Fibroblast of skin of abdomen (primary cell): ENCODE data around the gene PLA2G6.
A peak's percentile ranks its signal among the peaks of the same experiment; 100 is the strongest.
"Not testable (repeated sequence)": the region's sequence is repeated elsewhere in the genome, so short reads cannot be mapped to it uniquely, and the experiment has no call there.

Experiments
- DNase-seq: peaks from one replicate; pipeline ENCODE4 v3.0.0-alpha.2; 2013

The PLA2G6 gene

DNA sequence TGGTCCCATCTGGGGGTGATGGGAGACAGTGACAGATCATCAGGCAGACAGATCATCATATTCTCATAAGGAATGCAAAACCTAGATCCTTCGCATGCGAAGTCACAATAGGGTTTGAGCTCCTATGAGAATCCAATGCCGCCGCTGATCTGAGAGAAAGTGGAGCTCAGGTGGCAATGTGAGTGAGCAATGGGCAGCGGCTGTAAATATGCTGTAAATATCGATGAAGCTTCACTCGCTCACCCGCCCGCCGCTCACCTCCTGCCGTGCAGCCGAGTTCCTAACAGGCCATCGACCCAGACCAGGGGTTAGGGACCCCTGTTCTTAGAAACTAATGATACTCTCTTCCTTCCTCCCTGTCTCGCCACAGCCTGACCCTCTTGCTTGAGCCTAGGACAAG, 9.4 kb upstream of the PLA2G6 start:
- DNase-seq, result no peak

- no peak for DNase-seq
These were observed 9.0 kb upstream of the PLA2G6 start for GRCh38 chr22:38190581-38190980.

DNA sequence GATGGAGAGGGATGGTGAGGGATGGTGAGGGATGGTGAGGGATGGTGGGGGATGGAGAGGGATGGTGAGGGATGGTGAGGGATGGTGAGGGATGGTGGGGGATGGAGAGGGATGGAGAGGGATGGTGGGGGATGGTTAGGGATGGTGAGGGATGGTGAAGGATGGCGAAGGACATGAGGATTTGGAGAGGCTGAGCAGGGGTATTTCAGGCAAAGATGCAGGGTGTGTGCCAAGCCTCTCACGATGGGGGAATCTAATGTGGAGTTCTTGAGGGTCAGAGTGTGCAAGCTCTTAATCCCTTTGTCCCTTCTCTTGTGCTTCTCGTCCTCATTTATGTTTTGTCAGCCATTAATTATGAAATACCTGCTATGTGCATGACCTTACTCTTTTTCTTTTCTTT, 7.5 kb upstream of the PLA2G6 start:
- no peak for DNase-seq

DNA sequence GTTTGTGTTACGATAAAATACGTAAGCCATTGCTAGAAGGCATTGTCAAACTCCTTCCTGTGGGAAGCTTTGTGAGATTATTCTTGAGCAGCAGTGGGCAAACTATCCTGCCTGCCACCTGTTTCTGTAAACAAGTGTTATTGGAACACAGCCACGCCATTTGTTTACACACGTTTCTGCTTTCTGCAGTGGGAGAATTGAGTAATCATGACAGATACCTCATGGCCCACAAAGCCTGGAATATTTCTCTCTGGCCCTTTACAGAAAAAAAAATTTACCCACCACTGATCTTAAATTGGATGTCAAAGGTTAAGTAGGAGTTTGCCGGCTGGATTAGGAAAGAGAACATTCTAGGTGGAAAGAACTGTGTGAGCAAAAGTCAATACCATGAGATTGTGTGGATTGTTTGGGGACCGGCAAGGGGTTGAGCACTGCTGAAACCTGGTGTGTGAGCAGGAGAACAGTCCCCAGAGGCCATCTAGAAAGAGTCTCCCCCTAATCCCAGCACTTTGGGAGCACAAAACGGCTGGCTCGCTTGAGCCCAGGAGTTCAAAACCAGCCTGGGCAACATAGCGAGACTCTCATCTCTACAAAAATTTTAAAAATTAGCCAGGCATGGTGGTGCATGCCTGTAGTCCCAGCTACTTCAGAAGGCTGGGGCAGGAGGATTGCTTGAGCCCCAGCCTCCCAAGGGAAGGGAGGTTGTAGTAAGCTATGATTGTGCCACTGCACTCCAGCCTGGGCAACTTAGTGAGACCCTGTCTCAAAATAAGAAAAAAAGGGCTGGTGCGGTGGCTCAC, 6.0 kb upstream of the PLA2G6 start:
- DNase-seq, result no peak

- no peak for DNase-seq
These were observed 4.8 kb upstream of the PLA2G6 start for GRCh38 chr22:38186429-38186828.

DNA sequence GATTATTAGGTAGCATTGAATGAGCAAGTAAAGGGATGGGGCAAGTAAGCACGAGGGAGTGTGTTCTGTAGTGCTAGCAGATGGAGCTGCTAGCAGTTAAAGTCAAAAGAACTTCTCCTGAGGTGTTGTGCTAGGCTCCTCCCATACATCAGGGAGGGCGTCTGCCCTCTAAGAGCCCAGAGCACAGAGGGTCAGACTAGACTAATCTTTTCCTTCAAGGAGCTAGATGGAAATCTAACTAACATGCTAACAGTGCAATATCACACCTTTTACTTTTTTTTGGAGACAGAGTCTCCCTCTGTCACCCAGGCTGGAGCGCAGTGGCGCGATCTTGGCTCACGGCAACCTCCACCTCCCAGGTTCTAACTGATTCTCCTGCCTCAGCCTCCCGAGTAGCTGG, 3.2 kb upstream of the PLA2G6 start:
- no peak for DNase-seq

DNA sequence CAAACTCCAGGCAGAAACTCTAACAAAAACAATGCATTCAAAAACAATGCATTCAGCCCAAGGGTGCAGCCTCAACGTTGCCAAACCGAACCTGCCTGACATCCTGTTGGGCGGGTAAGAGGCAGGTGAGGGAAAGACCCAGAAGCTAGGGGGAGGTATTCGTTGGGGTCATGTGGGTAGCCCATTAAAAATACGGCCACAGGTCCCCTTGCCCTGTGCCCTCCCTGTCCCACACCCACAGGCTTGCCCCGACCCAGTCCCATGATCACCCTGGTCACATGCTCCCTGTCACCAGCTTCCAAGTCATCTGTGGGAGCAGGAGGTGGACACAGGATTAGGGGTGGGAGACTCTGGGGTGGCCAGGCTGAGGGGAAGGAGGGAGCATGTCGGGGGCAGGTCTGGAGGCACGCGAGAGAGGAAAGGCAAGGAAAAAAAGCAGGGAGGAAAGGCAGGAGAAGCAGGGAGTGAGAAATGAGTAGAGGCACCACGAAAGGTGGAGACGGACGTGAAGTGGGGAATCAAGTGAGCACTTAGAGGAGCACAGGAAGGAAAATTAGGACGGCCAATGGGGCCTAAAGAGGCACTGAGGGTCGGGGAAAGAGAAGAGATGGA, 683 bp downstream of the PLA2G6 start:
- no peak for DNase-seq

GRCh38 chr22:38178605-38178937, 3.1 kb downstream of the PLA2G6 start:
- not testable (repeated sequence) for DNase-seq

DNA sequence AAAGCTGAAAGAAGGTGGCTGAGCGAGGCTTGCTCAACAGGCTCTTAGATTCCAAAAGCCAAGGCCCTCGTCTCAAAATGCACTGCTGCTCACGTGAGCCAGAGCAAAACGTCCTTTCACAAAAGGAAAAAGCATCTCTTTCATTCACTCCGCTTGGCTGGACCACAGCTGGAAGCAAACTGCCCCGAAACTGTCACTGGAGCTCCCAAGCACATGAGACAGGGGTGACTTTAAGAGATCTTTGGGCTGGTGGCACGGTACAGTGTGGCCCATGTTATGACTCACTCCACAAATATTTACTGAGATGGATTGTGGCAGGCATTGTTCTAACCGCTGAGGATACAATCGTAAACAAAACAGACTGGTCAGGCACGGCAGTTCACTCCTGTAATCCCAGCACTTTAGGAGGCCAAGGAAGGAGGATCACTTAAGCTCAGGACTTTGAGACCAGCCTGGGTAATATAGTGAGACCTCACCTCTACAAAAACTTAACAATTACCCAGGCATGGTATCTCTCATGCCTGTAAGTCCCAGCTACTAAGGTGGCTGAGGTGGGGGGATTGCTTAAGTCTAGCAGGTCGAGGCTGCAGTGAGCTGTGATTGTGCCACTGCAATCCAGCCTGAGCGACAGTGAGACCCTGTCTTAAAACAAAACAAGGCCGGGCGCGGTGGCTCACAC, 3.6 kb downstream of the PLA2G6 start:
- DNase-seq, result peak; percentile 65

GRCh38 chr22:38177571-38177925, 4.1 kb downstream of the PLA2G6 start:
- not testable (repeated sequence) for DNase-seq

DNA sequence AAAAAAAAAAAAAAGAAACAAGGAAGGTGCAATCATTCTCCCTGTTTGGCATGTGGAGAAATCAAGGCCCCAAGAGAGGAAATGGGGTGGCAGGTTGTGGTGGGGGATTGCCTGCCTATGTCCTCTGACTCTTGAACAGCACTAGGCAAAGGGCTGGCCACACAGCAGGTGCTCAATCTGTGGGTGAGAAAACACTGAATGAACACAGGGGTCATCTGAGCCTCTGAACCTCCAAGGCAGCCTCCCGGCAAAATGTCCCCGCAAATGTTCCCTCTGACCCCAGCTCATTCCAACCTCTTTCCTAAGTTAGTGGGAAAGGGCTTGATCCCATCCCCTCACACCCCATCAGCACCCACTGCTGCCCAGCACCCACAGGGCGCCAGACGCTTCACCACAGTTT, 4.6 kb downstream of the PLA2G6 start:
- no peak for DNase-seq

GRCh38 chr22:38176170-38176741, 5.4 kb downstream of the PLA2G6 start:
- peak; percentile 47 for DNase-seq

- no peak for DNase-seq
These were observed 6.2 kb downstream of the PLA2G6 start for GRCh38 chr22:38175206-38176118.

DNA sequence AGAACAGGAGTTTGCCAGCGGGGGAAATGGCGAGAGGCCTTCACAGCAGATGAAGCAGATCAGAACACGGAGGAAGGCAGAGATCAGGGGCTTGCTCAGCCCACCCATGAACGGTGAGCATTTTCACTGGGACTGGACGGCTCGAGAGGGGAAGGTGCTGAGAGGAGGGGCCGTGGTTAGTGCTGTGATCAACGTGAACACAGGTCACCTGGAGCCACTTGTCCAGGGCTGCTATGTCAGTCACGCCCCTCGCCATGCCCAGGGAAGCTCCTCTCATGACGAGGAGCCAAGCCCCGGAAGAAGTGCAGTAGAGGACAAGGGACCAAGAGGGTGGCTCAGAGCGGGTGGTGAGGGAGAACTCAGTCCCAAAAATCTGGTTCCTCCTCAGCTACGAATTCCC, 7.0 kb downstream of the PLA2G6 start:
- DNase-seq, result no peak

DNA sequence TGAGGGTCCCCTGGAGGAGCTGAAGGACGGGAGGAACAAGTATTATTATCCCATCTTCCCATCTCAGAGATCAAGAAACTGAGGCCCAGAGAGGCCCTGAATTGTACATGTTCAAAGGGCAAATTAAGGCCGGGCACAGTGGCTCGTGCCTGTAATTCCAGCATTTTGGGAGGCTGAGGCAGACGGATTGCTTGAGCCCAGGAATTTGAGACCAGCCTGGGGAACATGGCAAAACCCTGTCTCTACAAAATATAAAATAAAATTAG, 8.1 kb downstream of the PLA2G6 start:
- no peak for DNase-seq

- no peak for DNase-seq
These were observed 8.6 kb downstream of the PLA2G6 start for GRCh38 chr22:38172832-38173640.

GRCh38 chr22:38171927-38172831, 9.5 kb downstream of the PLA2G6 start:
- no peak for DNase-seq

GRCh38 chr22:38170469-38170868, 11.2 kb downstream of the PLA2G6 start:
- DNase-seq, result no peak

DNA sequence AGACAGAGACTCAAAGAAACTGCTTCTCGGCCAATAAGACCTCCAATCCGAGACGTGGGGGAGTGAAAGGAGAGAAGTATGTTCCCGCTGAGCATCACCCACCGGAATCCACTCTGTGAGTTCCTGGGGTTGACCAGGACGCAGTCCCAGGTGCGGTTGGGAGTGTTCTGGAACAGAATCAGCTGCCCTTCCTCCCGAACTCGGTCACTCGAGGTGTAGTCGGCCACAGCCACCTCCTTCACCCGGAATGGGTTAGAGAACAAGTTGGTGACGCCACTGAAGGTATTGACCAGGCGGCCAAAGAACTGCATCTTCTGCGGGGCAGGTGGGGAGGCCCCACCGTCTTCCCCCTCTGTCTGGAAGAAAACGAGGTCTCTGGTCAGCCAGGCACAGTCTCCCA, 12.5 kb downstream of the PLA2G6 start:
- DNase-seq, result no peak

- DNase-seq, result no peak
These were observed 13.6 kb downstream of the PLA2G6 start for GRCh38 chr22:38167988-38168407.
